Stimulated activated CD4-positive, alpha-beta T cell treated with anti-CD3 and anti-CD28 coated beads, TNF-alpha, amount 100 ng/mL, for 1 hour (primary cell): Measurements from ENCODE around the gene GREB1.
"Not testable (repeated sequence)": the region's sequence is repeated elsewhere in the genome, so short reads cannot be mapped to it uniquely, and the experiment has no call there.

Experiments used
- DNase-seq, 3 donors: peaks; one replicate each; pipeline ENCODE4 v3.0.0-alpha.2; 2020; ENCODE audit warnings: low read depth in 3 of 3, low spot score in 1 of 3

Gene GREB1

GRCh38 chr2:11658208-11659114 is 124.6 kb downstream of the GREB1 start:
- DNase-seq = no peak

DNA sequence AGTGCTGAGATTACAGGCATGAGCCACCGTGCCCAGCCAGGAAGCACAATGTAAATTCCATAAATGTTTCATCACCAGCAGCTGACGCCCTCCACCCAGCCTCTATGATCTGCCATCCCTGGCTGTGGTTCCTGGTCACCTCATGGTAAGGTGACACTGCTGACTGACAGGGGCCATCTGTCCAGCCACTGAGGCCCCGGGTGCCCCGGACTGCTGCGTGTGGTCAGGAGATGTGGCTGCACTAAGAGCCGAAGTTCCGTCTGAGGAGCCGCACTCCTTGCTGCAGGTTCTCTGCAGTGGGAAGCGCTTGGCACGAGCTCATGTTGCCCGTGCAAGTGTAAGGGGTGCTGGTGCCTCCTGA is 125.2 kb downstream of the GREB1 start:
- DNase-seq = no peak

- DNase-seq = no peak
Observed at GRCh38 chr2:11659851-11660250, 126.0 kb downstream of the GREB1 start.

DNA sequence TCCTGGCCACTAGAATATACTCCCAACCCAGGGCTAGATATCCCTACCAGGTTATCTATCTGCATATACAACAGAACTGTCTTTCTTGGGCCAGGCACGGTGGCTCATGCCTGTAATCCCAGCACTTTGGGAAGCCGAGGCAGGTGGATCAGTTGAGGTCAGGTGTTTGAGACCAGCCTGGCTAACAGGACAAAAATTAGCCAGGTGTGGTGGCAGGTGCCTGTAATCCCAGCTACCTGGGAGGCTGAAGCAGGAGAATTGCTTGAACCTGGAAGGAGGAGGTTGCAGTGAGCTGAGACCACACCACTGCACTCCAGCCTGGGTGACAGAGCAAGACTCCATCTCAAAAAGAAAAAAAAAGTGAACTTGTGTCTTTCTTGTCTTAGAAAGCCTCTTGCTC is 126.6 kb downstream of the GREB1 start:
- DNase-seq = not testable (repeated sequence)

GRCh38 chr2:11661891-11662435 is 128.1 kb downstream of the GREB1 start:
- no peak for DNase-seq

DNA sequence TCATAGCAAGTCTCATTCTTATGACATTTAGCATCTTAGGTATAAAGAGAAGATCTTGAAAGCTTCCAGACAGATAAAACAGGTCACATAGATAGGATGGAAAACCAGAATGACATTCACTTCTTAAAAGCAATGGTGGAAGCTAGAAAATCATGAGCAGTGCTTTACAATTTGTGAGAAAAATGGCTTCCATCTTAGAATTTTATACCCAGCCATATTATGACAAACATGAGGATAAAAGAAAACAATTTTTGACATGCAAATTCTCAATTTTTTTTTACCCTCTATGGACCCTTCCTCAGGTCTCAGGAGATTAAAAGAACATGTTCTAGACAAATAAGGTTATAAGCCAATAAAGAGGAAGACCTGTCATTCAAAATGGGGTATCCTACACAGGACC is 129.0 kb downstream of the GREB1 start:
- DNase-seq = no peak

DNA sequence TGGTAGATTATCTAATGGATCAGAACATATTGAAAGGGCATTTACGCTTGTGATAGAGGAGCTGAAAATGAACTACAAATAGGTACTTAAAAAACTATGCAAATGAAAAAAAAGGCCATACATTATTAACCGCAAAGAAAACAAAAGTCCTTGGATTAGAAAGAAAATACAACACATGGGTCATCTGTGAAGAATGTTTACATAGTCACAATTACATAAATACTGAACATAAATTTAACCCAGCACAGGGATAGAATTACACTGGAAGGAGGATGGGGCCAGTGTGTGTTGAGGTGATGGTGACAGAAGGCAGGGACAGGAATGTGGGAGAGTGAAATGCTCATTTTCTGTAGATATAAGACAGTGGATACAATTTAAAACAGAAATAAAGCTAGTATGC is 129.6 kb downstream of the GREB1 start:
- DNase-seq = no peak

DNA sequence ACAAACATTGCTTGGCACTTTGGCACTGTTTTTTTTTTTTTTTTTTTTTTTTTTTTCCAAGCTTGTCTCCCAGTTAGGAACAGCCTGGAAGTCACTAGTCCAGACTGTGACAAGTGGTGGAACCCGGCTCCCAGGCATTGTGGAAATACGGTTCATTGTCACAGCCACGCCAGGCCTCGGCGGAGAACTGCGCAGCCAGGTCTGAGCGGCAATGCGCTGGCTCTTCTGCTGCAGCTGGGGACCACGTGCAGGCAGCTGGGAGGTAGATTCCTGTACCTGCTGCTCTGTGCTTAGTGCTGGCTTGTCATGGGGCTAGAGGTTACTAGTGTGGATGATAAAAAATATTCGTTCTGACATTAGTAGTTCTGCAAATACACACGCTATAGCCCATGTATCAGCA is 131.2 kb downstream of the GREB1 start:
- DNase-seq = no peak

- DNase-seq = no peak
Observed at GRCh38 chr2:11665510-11666362, 131.9 kb downstream of the GREB1 start.

DNA sequence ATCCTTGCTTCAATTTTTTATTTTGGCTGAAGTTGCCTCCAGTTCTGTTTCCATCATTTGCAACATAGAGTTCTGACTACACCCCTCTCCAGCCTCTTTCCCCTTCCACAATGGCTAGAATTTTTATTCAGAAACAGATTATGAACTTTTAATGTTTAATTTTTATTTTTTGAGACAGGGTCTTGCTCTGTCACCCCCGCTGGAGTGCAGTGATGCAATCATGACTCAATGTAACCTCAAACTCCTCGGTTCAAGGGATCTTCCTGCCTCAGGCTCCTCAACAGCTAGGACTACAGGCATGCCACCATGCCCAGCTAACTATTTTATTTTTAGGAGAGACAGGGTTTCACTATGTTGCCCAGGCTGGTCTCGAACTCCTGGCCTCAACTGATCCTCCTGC is 133.3 kb downstream of the GREB1 start:
- no peak for DNase-seq

DNA sequence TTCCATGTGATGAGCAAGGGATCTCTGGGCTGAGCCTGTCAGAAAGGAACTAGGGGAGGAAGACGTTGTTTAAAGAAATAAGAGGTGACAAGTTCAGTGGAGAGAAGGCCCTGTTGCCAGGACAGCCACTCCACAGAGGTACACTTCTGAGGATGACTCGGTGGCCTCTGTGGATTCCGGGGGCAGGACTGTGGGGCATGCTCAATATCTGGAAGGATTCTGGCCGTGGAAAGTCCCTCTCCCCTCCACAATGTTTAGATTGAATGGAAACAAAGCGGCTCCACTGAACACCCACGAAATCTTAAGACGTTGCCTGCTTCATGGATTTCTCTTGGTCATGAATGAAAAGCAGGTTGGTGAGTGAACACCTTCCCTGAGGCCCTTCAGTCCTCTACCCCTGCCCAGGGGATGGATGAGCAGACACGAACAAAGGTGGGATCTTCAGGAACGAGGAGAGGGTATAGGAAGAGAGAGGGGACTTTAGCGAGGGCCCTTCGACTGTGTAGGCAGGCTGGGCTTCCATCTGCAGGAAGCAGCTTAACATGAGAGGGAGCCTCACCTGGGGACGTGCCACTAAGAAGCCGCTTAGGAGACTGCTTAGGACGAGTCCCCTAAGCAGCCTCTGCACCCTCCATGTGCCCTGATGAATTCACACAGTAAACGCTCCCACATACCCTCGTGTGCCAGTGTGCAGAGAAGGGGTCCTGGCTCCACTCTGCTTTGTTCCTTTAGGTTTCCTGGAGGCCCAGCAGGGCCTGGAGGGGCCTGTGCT is 134.2 kb downstream of the GREB1 start:
- no peak for DNase-seq

- no peak for DNase-seq
Observed at GRCh38 chr2:11669454-11670291, 135.8 kb downstream of the GREB1 start, which contains the start of gene NTSR2. TSS of gene NTSR2 (minus strand) at chr2:11670195. CDS start at chr2:11670129, 66 bp downstream.

- DNase-seq = no peak
Observed at GRCh38 chr2:11672407-11672806, 138.6 kb downstream of the GREB1 start.

GRCh38 chr2:11674983-11675382 is 141.1 kb downstream of the GREB1 start:
- no peak for DNase-seq

- DNase-seq = no peak
Observed at GRCh38 chr2:11675423-11676112, 141.7 kb downstream of the GREB1 start.

DNA sequence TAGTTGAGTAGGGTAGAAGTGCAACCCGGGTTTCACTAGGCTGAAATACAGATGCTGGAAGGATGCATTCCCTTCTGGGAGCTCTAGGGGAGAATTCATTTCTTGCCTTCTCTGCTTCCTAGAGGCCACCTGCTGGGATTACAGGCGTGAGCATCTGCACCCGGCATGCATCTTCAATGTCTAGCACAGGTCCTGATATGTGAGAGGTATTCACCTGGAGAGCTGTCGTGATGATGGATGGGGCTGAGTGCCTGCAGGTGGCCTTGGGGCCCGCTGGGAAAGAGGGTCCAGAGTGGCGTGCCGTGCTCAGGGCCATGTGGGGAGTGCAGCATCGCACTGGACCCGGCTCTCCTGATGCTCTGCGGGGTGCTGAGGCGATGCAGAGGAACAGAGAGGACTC is 142.8 kb downstream of the GREB1 start:
- DNase-seq = no peak

DNA sequence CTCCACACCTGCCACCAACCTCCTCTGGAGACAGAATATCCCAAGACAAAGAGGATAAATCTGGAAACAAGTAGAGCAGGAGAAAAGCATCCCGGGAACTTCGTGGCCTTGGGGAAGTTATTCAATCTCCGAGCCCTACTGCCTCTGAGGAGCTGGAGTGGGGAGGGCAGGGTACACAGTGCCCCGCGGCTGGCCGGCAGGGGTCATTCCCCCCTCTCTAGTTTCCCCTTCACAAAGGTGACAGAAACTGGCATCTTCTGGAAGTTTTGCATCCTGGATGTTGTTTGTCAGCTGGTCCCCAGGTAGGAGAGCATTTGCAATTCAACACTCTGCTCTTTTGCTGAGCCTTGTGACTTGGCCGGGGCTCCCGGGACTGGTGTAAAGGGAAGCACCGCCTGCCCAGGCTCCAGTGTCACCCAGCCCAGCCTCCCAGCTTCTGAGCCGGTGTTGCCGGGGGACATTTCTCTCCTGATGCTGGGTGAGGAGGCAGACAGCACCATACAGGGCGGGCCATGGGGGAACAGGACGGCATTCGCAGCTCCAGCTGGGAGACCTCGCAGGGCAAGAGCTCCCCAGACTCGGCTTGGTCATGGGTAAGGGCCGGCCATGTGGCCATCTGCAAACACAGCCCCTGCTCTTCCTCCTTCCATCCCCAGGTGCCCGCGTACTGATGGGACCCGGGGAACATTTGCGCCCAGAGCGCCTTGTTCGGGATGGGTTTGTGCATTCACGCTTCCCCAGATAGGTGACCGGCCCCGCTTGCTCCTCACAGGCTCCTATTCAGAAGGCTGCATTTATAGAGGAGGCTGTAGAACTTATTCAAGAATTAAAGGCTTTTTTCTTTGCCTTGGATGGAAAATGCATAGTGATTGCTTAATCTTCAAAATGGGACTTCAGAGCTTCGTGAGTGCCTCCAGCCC is 143.6 kb downstream of the GREB1 start:
- DNase-seq = no peak

GRCh38 chr2:11678306-11678960 is 144.6 kb downstream of the GREB1 start:
- DNase-seq = no peak
